HEK293 (cell line): ENCODE measurements around the gene ZSCAN31.

ENCODE experiments used
- GFI1B ChIP-seq: fragments of 450-650 bp; formaldehyde crosslinking; IDR thresholded peaks from 2 replicates; pipeline ENCODE4 v1.5.1; 2016; ENCODE audit warnings: missing biosample characterization, missing genetic modification characterization
- KLF8 ChIP-seq: fragments of 450-650 bp; formaldehyde crosslinking; IDR thresholded peaks from 2 replicates; pipeline ENCODE4 v1.5.1; 2016; ENCODE audit warnings: missing biosample characterization, missing genetic modification characterization
- OSR2 ChIP-seq: fragments of 450-650 bp; formaldehyde crosslinking; IDR thresholded peaks from 2 replicates; pipeline ENCODE4 v1.5.1; 2016; ENCODE audit warnings: missing biosample characterization, missing genetic modification characterization
- SP2 ChIP-seq: fragments of 450-650 bp; formaldehyde crosslinking; IDR thresholded peaks from 2 replicates; pipeline ENCODE4 v1.5.1; 2016; ENCODE audit warnings: missing biosample characterization, missing genetic modification characterization
- ZBTB48 ChIP-seq: fragments of 450-650 bp; formaldehyde crosslinking; IDR thresholded peaks from 2 replicates; pipeline ENCODE4 v1.5.1; 2016; ENCODE audit warnings: missing biosample characterization, missing genetic modification characterization
- ZBTB8A ChIP-seq: fragments of 450-650 bp; formaldehyde crosslinking; IDR thresholded peaks from 2 replicates; pipeline ENCODE4 v1.5.1; 2016; ENCODE audit warnings: missing biosample characterization, missing genetic modification characterization
- ZFP37 ChIP-seq: fragments of 450-650 bp; formaldehyde crosslinking; IDR thresholded peaks from 2 replicates; pipeline ENCODE4 v1.5.1; 2016; ENCODE audit warnings: missing biosample characterization, missing genetic modification characterization
- ZIC2 ChIP-seq: fragments of 450-650 bp; formaldehyde crosslinking; IDR thresholded peaks from 2 replicates; pipeline ENCODE4 v1.5.1; 2016; ENCODE audit warnings: missing biosample characterization, missing genetic modification characterization
- ZNF132 ChIP-seq: fragments of 450-650 bp; formaldehyde crosslinking; IDR thresholded peaks from 2 replicates; pipeline ENCODE4 v1.5.1; 2017; ENCODE audit warnings: missing biosample characterization, missing genetic modification characterization, borderline replicate concordance
- ZNF169 ChIP-seq: fragments of 450-650 bp; formaldehyde crosslinking; IDR thresholded peaks from 2 replicates; pipeline ENCODE4 v1.5.1; 2016; ENCODE audit warnings: missing biosample characterization, missing genetic modification characterization
- ZNF2 ChIP-seq: fragments of 450-650 bp; formaldehyde crosslinking; IDR thresholded peaks from 2 replicates; pipeline ENCODE4 v1.5.1; 2016; ENCODE audit warnings: missing biosample characterization, missing genetic modification characterization
- ZNF239 ChIP-seq: fragments of 450-650 bp; formaldehyde crosslinking; IDR thresholded peaks from 2 replicates; pipeline ENCODE4 v1.5.1; 2016; ENCODE audit warnings: missing biosample characterization, missing genetic modification characterization
- ZNF248 ChIP-seq: fragments of 450-650 bp; formaldehyde crosslinking; IDR thresholded peaks from 2 replicates; pipeline ENCODE4 v1.5.1; 2017; ENCODE audit warnings: missing biosample characterization, missing genetic modification characterization
- ZNF341 ChIP-seq: fragments of 450-650 bp; formaldehyde crosslinking; IDR thresholded peaks from 2 replicates; pipeline ENCODE4; 2016; ENCODE audit warnings: low read depth, missing biosample characterization, missing genetic modification characterization
- ZNF391 ChIP-seq: fragments of 450-650 bp; formaldehyde crosslinking; IDR thresholded peaks from 2 replicates; pipeline ENCODE4 v1.5.1; 2016; ENCODE audit warnings: low read depth, missing biosample characterization, missing genetic modification characterization, borderline replicate concordance
- ZNF654 ChIP-seq: fragments of 450-650 bp; formaldehyde crosslinking; IDR thresholded peaks from 2 replicates; pipeline ENCODE4 v1.5.1; 2016; ENCODE audit warnings: low read depth, missing biosample characterization, missing genetic modification characterization
- ZNF660 ChIP-seq: fragments of 450-650 bp; IDR thresholded peaks from 2 replicates; pipeline ENCODE4 v1.5.1; 2018; ENCODE audit warnings: missing biosample characterization, mild to moderate bottlenecking, missing genetic modification characterization
- ZNF664 ChIP-seq: fragments of 450-650 bp; formaldehyde crosslinking; IDR thresholded peaks from 2 replicates; pipeline ENCODE4 v1.5.1; 2016; ENCODE audit warnings: missing biosample characterization, missing genetic modification characterization
- ZNF76 ChIP-seq: fragments of 450-650 bp; formaldehyde crosslinking; IDR thresholded peaks from 2 replicates; pipeline ENCODE4; 2016; ENCODE audit warnings: low read depth, missing biosample characterization, missing genetic modification characterization, borderline replicate concordance
- ZNF768 ChIP-seq: fragments of 450-650 bp; formaldehyde crosslinking; IDR thresholded peaks from 2 replicates; pipeline ENCODE4 v1.5.1; 2018; ENCODE audit warnings: missing biosample characterization, mild to moderate bottlenecking, missing genetic modification characterization
- ZSCAN23 ChIP-seq: fragments of 450-650 bp; formaldehyde crosslinking; IDR thresholded peaks from 2 replicates; pipeline ENCODE4 v1.5.1; 2016; ENCODE audit warnings: missing biosample characterization, missing genetic modification characterization
- TF ChIP-seq, protein P1 (sequence below): fragments of 450-650 bp; formaldehyde crosslinking; IDR thresholded peaks from 2 replicates; pipeline ENCODE4 v1.5.1; 2016; ENCODE audit warnings: missing biosample characterization, missing genetic modification characterization
- TF ChIP-seq, protein P2 (sequence below): fragments of 450-650 bp; formaldehyde crosslinking; IDR thresholded peaks from 2 replicates; pipeline ENCODE4 v1.5.1; 2016; ENCODE audit warnings: missing biosample characterization, missing genetic modification characterization
- TF ChIP-seq, protein P3 (sequence below): fragments of 450-650 bp; formaldehyde crosslinking; IDR thresholded peaks from 2 replicates; pipeline ENCODE4 v1.5.1; 2017; ENCODE audit warnings: missing biosample characterization, missing genetic modification characterization
- TF ChIP-seq, protein P4 (sequence below): fragments of 450-650 bp; formaldehyde crosslinking; optimal IDR thresholded peaks from 2 replicates; pipeline ENCODE3; 2016; ENCODE audit warnings: missing biosample characterization, mild to moderate bottlenecking, missing genetic modification characterization
- TF ChIP-seq, protein P5 (sequence below): fragments of 450-650 bp; formaldehyde crosslinking; IDR thresholded peaks from 2 replicates; pipeline ENCODE4 v1.5.1; 2016; ENCODE audit warnings: missing biosample characterization, missing genetic modification characterization
- TF ChIP-seq, protein P6 (sequence below): fragments of 450-650 bp; formaldehyde crosslinking; IDR thresholded peaks from 2 replicates; pipeline ENCODE4 v1.5.1; 2016; ENCODE audit warnings: missing biosample characterization, missing genetic modification characterization

Gene ZSCAN31

DNA sequence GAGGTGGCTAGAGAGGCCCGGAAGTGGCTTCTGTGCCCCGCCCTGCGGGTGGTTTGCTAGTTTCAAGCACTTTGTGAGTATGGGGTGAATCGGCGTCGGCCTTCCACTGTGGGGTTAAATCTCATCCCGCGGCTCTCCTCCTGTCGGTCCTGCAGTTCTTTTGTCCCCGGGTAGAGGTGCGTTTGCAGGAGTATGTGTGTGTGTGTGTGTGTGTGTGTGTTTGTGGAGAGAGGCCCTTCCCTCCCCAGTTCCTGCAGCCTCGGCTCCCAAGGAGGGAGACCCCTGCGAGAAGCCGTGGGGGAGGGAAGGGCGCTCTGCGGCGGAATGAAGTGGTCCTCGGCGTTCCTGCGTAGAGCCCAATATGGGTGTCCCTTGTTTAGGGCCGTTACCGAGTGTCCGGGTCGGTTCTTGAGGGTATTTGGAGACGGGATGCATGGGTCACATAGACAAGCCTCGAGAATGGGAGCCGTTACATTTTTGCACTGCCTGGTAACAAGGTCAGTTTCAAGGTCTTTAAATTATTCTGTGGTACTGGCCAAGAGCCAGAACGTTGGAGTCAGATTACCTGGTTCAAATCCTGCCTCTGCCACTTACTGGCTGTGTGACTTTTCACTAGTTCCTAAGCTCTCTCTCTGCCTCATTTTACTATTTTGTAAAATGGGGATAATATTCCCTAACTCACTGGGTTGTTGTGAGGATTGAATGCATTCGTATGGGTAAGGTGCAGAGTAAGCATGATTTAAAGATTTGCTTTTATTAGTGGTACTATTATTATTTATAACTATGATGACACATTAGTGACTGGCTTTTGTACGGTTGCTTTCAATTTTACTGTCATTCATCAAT, 14.2 kb upstream of the ZSCAN31 start, which contains the start of gene ZKSCAN3 (continued):
- TF ChIP-seq, protein P1, sequence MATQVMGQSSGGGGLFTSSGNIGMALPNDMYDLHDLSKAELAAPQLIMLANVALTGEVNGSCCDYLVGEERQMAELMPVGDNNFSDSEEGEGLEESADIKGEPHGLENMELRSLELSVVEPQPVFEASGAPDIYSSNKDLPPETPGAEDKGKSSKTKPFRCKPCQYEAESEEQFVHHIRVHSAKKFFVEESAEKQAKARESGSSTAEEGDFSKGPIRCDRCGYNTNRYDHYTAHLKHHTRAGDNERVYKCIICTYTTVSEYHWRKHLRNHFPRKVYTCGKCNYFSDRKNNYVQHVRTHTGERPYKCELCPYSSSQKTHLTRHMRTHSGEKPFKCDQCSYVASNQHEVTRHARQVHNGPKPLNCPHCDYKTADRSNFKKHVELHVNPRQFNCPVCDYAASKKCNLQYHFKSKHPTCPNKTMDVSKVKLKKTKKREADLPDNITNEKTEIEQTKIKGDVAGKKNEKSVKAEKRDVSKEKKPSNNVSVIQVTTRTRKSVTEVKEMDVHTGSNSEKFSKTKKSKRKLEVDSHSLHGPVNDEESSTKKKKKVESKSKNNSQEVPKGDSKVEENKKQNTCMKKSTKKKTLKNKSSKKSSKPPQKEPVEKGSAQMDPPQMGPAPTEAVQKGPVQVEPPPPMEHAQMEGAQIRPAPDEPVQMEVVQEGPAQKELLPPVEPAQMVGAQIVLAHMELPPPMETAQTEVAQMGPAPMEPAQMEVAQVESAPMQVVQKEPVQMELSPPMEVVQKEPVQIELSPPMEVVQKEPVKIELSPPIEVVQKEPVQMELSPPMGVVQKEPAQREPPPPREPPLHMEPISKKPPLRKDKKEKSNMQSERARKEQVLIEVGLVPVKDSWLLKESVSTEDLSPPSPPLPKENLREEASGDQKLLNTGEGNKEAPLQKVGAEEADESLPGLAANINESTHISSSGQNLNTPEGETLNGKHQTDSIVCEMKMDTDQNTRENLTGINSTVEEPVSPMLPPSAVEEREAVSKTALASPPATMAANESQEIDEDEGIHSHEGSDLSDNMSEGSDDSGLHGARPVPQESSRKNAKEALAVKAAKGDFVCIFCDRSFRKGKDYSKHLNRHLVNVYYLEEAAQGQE (tag by site-specific recombination) = peak; percentile 58; the same call in 1 of the 2 replicates
- TF ChIP-seq ZNF768 (tag by site-specific recombination) (peak; percentile 82; the same call in 1 of the 2 replicates), ZNF654 (tag by site-specific recombination) (0 out of 2 replicates have a peak, but pooled peaks have one; percentile 7), ZBTB48 (tag by site-specific recombination) (peak; percentile 96), ZNF248 (no peak), ZNF341 (tag by site-specific recombination) (peak; percentile 68), ZNF391 (tag by site-specific recombination) (peak; percentile 79; the same call in 1 of the 2 replicates), ZNF2 (tag by site-specific recombination) (peak; percentile 92), ZNF664 (tag by site-specific recombination) (no peak), ZNF169 (tag by site-specific recombination) (no peak), ZNF132 (tag by site-specific recombination) (no peak), GFI1B (tag by site-specific recombination) (0 out of 2 replicates have a peak, but pooled peaks have one; percentile 39), ZBTB8A (tag by site-specific recombination) (peak; percentile 80), ZSCAN23 (no peak), SP2 (tag by site-specific recombination) (peak; percentile 79), ZFP37 (tag by site-specific recombination) (peak; percentile 96), OSR2 (tag by site-specific recombination) (peak; percentile 61), ZNF239 (tag by site-specific recombination) (0 out of 2 replicates have a peak, but pooled peaks have one; percentile 60), ZNF76 (tag by site-specific recombination) (peak; percentile 72), ZNF660 (peak; percentile 66; the same call in 1 of the 2 replicates), KLF8 (tag by site-specific recombination) (peak; percentile 88), ZIC2 (tag by site-specific recombination) (peak; percentile 94)
- TF ChIP-seq, protein P2, sequence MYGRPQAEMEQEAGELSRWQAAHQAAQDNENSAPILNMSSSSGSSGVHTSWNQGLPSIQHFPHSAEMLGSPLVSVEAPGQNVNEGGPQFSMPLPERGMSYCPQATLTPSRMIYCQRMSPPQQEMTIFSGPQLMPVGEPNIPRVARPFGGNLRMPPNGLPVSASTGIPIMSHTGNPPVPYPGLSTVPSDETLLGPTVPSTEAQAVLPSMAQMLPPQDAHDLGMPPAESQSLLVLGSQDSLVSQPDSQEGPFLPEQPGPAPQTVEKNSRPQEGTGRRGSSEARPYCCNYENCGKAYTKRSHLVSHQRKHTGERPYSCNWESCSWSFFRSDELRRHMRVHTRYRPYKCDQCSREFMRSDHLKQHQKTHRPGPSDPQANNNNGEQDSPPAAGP = peak; percentile 88
- TF ChIP-seq, protein P3, sequence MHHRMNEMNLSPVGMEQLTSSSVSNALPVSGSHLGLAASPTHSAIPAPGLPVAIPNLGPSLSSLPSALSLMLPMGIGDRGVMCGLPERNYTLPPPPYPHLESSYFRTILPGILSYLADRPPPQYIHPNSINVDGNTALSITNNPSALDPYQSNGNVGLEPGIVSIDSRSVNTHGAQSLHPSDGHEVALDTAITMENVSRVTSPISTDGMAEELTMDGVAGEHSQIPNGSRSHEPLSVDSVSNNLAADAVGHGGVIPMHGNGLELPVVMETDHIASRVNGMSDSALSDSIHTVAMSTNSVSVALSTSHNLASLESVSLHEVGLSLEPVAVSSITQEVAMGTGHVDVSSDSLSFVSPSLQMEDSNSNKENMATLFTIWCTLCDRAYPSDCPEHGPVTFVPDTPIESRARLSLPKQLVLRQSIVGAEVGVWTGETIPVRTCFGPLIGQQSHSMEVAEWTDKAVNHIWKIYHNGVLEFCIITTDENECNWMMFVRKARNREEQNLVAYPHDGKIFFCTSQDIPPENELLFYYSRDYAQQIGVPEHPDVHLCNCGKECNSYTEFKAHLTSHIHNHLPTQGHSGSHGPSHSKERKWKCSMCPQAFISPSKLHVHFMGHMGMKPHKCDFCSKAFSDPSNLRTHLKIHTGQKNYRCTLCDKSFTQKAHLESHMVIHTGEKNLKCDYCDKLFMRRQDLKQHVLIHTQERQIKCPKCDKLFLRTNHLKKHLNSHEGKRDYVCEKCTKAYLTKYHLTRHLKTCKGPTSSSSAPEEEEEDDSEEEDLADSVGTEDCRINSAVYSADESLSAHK (tag by site-specific recombination) = peak; percentile 95
- TF ChIP-seq, protein P4, sequence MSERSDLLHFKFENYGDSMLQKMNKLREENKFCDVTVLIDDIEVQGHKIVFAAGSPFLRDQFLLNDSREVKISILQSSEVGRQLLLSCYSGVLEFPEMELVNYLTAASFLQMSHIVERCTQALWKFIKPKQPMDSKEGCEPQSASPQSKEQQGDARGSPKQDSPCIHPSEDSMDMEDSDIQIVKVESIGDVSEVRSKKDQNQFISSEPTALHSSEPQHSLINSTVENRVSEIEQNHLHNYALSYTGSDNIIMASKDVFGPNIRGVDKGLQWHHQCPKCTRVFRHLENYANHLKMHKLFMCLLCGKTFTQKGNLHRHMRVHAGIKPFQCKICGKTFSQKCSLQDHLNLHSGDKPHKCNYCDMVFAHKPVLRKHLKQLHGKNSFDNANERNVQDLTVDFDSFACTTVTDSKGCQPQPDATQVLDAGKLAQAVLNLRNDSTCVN (tag by site-specific recombination) = peak; percentile 40
- TF ChIP-seq, protein P5, sequence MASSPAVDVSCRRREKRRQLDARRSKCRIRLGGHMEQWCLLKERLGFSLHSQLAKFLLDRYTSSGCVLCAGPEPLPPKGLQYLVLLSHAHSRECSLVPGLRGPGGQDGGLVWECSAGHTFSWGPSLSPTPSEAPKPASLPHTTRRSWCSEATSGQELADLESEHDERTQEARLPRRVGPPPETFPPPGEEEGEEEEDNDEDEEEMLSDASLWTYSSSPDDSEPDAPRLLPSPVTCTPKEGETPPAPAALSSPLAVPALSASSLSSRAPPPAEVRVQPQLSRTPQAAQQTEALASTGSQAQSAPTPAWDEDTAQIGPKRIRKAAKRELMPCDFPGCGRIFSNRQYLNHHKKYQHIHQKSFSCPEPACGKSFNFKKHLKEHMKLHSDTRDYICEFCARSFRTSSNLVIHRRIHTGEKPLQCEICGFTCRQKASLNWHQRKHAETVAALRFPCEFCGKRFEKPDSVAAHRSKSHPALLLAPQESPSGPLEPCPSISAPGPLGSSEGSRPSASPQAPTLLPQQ (tag by site-specific recombination) = peak; percentile 71
- TF ChIP-seq, protein P6, sequence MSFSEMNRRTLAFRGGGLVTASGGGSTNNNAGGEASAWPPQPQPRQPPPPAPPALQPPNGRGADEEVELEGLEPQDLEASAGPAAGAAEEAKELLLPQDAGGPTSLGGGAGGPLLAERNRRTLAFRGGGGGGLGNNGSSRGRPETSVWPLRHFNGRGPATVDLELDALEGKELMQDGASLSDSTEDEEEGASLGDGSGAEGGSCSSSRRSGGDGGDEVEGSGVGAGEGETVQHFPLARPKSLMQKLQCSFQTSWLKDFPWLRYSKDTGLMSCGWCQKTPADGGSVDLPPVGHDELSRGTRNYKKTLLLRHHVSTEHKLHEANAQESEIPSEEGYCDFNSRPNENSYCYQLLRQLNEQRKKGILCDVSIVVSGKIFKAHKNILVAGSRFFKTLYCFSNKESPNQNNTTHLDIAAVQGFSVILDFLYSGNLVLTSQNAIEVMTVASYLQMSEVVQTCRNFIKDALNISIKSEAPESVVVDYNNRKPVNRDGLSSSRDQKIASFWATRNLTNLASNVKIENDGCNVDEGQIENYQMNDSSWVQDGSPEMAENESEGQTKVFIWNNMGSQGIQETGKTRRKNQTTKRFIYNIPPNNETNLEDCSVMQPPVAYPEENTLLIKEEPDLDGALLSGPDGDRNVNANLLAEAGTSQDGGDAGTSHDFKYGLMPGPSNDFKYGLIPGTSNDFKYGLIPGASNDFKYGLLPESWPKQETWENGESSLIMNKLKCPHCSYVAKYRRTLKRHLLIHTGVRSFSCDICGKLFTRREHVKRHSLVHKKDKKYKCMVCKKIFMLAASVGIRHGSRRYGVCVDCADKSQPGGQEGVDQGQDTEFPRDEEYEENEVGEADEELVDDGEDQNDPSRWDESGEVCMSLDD = peak; percentile 94
